IPS-18a (cell line): ENCODE measurements around the gene FANCI.

Experiments used
- H3K27ac ChIP-seq: one replicate; pipeline ENCODE4 v1.5.1; 2013; ENCODE audit warnings: low read length
- H3K27me3 ChIP-seq: one replicate; pipeline ENCODE4 v1.6.1; 2013; ENCODE audit warnings: mild to moderate bottlenecking, low read length; ENCODE audit not compliant: control insufficient read depth, insufficient read depth
- H3K36me3 ChIP-seq: one replicate; pipeline ENCODE4 v1.6.1; 2013; ENCODE audit warnings: low read depth, low read length; ENCODE audit not compliant: control insufficient read depth
- H3K4me1 ChIP-seq: one replicate; pipeline ENCODE4 v1.6.1; 2013; ENCODE audit warnings: low read depth, low read length; ENCODE audit not compliant: control insufficient read depth
- H3K4me3 ChIP-seq: one replicate; pipeline ENCODE4 v1.5.1; 2013; ENCODE audit warnings: low read length
- H3K9ac ChIP-seq: one replicate; pipeline ENCODE4 v1.6.1; 2013; ENCODE audit warnings: mild to moderate bottlenecking, low read length, moderate library complexity
- H3K9me3 ChIP-seq: one replicate; pipeline ENCODE4 v1.6.1; 2013; ENCODE audit warnings: low read depth, low read length; ENCODE audit not compliant: control insufficient read depth

The FANCI gene

DNA sequence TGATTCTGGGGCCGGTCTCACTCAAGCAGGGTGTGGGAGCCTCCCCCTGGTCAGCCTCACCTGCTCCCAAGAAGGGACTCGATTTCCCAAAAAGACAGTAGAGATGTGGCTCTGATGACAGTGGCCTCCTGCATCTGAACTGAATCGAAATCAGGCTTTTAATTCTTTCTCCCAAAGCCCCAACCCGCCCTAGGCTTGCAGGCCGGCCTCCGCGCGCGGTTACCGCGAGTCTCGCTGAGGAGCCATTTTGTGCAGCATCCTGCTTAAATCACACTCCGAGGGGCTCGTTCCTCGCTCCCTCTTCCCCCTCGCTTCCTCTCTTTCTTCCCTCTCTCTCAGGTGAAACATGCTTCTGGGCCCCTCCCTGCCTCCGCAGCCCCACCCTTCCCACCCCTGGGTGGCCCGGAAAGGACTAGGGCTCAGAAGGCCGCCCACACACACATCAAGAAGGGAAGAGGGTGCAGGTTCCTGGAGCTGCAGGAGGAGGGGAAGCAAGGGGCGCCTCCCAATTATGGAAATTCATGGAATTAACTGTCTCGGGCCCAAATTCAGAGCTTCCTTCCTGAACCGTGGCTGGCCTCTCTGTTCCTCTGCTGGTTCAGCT lies 121.8 kb downstream of the FANCI start:
- Histone ChIP-seq H3K9ac (no peak overlapping the region), H3K9me3 (no peaks in the 10 kb centered on the region), H3K27ac (no peak overlapping the region), H3K4me1 (peaks cover 13% of the 10 kb centered on the region), H3K36me3 (no peaks in the 10 kb centered on the region), H3K27me3 (peaks cover 100% of the 10 kb centered on the region), H3K4me3 (no peak overlapping the region)
